ENCODE data around the gene SLIT3. TPM values are rescaled to one million over a fixed set of nuclear protein-coding genes. Genes with fewer than 3 reads are reported as not detected.

Gene SLIT3
- total RNA-seq, 2 experiments from 2014 or later = not detected

DNA sequence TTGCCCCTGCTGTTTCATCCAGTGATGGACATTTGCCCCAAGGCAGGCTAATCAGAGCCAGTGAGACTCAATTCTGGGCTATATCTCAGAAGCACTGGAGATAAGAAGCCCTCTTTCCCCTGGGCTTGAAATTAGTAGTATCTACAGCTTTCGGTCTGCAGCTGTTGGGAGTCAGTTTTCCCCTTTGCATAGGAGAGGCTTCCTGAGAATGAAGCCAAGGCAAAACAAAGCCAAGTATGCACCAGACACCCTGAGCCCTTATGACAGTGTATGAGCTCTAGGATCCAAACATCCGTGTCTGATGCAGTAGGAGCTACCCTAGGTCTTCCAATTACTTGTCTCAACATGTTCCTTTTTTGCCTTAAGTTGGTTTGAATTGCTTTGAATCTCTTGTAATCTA is 642.5 kb downstream of the SLIT3 start:
- Histone ChIP-seq H3K4me1 (ENCODE audit: insufficient read depth, low read length) (no peaks in the 10 kb centered on the region), H3K36me3 (ENCODE audit: insufficient read depth, low read length) (no peaks in the 10 kb centered on the region), H3K4me3 (ENCODE audit: low read length) (no peak overlapping the region), H3K27ac (ENCODE audit: low read depth in 1 of 2, low read length in 2 of 2) (no peak overlapping the region), H3K27me3 (ENCODE audit: control insufficient read depth in 1 of 2, insufficient read depth in 2 of 2, low read length in 2 of 2) (peaks cover 0 to 5% of the 10 kb centered on the region in 2 experiments), H3K9me3 (ENCODE audit: control insufficient read depth in 1 of 2, insufficient read depth in 1 of 2, low read length in 2 of 2) (no peaks in the 10 kb centered on the region)
- Mint-ChIP-seq H3K27me3 (peaks cover 3% of the 10 kb centered on the region), H3K4me3 (no peak overlapping the region), H3K36me3 (ENCODE audit: low read depth) (no peaks in the 10 kb centered on the region), H3K4me1 (ENCODE audit: low read depth) (no peaks in the 10 kb centered on the region), H3K9me3 (no peaks in the 10 kb centered on the region), H3K27ac (no peak overlapping the region)
- TF ChIP-seq, protein P1, sequence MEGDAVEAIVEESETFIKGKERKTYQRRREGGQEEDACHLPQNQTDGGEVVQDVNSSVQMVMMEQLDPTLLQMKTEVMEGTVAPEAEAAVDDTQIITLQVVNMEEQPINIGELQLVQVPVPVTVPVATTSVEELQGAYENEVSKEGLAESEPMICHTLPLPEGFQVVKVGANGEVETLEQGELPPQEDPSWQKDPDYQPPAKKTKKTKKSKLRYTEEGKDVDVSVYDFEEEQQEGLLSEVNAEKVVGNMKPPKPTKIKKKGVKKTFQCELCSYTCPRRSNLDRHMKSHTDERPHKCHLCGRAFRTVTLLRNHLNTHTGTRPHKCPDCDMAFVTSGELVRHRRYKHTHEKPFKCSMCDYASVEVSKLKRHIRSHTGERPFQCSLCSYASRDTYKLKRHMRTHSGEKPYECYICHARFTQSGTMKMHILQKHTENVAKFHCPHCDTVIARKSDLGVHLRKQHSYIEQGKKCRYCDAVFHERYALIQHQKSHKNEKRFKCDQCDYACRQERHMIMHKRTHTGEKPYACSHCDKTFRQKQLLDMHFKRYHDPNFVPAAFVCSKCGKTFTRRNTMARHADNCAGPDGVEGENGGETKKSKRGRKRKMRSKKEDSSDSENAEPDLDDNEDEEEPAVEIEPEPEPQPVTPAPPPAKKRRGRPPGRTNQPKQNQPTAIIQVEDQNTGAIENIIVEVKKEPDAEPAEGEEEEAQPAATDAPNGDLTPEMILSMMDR (IDR thresholded peaks at IDR 0.05) = no peak
- ATAC-seq (ENCODE audit: poor library complexity) (no peak), DNase-seq (no peak)
- POLR2A ChIA-PET = no interaction called here
- CTCF ChIA-PET = no interaction called here
- intact Hi-C loops (cut with DNase I, micrococcal nuclease) = no loop called here

DNA sequence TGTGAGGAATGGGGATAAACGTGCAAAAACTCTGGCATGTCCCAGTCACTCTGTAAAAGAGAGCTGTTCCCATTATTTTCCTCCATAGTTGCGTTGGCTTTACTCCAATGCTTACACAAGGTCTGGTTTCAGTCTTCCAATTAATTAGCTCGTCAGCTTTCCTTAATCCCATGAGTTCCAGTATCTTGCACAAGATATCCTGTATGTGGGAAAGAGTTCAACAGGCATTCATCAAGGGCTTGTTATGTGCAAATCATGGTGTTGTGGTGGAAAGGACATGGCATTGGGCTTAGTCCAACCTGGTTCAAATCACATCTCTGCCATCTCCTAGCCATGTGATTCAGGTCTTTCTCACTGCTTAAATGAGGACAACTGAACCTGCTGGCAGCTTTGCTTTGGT is 644.3 kb downstream of the SLIT3 start:
- Mint-ChIP-seq H3K9me3 (no peaks in the 10 kb centered on the region), H3K27ac (no peak overlapping the region), H3K4me3 (no peak overlapping the region), H3K36me3 (ENCODE audit: low read depth) (no peaks in the 10 kb centered on the region), H3K4me1 (ENCODE audit: low read depth) (no peaks in the 10 kb centered on the region), H3K27me3 (peaks cover 3% of the 10 kb centered on the region)
- POLR2A ChIA-PET = no interaction called here
- intact Hi-C loops (cut with DNase I, micrococcal nuclease) = no loop called here
- Histone ChIP-seq H3K4me1 (ENCODE audit: insufficient read depth, low read length) (no peaks in the 10 kb centered on the region), H3K27me3 (ENCODE audit: control insufficient read depth in 1 of 2, insufficient read depth in 2 of 2, low read length in 2 of 2) (peaks cover 0 to 5% of the 10 kb centered on the region in 2 experiments), H3K27ac (ENCODE audit: low read depth in 1 of 2, low read length in 2 of 2) (no peak overlapping the region), H3K9me3 (ENCODE audit: control insufficient read depth in 1 of 2, insufficient read depth in 1 of 2, low read length in 2 of 2) (no peaks in the 10 kb centered on the region), H3K36me3 (ENCODE audit: insufficient read depth, low read length) (no peaks in the 10 kb centered on the region), H3K4me3 (ENCODE audit: low read length) (no peak overlapping the region)
- ATAC-seq (ENCODE audit: poor library complexity) = no peak
- DNase-seq = no peak
- TF ChIP-seq, protein P1 (IDR thresholded peaks at IDR 0.05) = no peak
- CTCF ChIA-PET = no interaction called here

DNA sequence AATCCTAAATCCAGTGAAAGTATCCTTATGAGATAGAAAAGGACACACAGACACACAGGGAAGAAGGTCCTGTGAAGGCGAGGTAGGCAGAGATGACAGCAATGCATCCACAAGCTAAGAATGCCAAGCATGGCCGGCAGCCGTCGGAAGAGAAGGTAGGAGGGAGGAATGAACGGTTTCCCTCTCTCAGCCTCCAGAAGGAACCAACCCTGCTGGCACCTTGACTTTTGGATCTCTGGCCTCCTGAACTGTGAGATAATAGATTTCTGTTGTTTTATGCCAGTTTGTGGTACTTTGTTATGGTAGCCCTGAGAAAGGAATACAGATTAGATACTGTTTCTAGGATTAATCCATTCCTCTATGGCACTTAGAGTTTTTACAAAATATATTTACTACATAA is 645.6 kb downstream of the SLIT3 start:
- Histone ChIP-seq H3K27ac (ENCODE audit: low read depth in 1 of 2, low read length in 2 of 2) (no peak overlapping the region), H3K36me3 (ENCODE audit: insufficient read depth, low read length) (no peaks in the 10 kb centered on the region), H3K4me3 (ENCODE audit: low read length) (no peak overlapping the region), H3K27me3 (ENCODE audit: control insufficient read depth in 1 of 2, insufficient read depth in 2 of 2, low read length in 2 of 2) (no peaks in the 10 kb centered on the region), H3K9me3 (ENCODE audit: control insufficient read depth in 1 of 2, insufficient read depth in 1 of 2, low read length in 2 of 2) (no peaks in the 10 kb centered on the region), H3K4me1 (ENCODE audit: insufficient read depth, low read length) (no peaks in the 10 kb centered on the region)
- DNase-seq (no peak), ATAC-seq (ENCODE audit: poor library complexity) (no peak)
- TF ChIP-seq, protein P1 (IDR thresholded peaks at IDR 0.05) = no peak
- H3K27me3 Mint-ChIP-seq = peaks cover 8% of the 10 kb centered on the region
- H3K4me3 Mint-ChIP-seq = no peak overlapping the region
- no peaks in the 10 kb centered on the region for H3K9me3 Mint-ChIP-seq
- POLR2A ChIA-PET = no interaction called here
- H3K36me3 Mint-ChIP-seq (ENCODE audit: low read depth) = no peaks in the 10 kb centered on the region
- H3K27ac Mint-ChIP-seq = no peak overlapping the region
- intact Hi-C loops (cut with DNase I, micrococcal nuclease) = no loop called here
- CTCF ChIA-PET = no interaction called here
- no peaks in the 10 kb centered on the region for H3K4me1 Mint-ChIP-seq (ENCODE audit: low read depth)
